ENCODE measurements around the gene FAM50A. TPM values are rescaled to one million over a fixed set of nuclear protein-coding genes. Genes with fewer than 3 reads are reported as not detected.
A peak's percentile ranks its signal among the peaks of the same experiment; 100 is the strongest.

Gene FAM50A
- total RNA-seq, 6 experiments from 2014 or later: 77.3 to 103 (median 86.9) TPM

DNA sequence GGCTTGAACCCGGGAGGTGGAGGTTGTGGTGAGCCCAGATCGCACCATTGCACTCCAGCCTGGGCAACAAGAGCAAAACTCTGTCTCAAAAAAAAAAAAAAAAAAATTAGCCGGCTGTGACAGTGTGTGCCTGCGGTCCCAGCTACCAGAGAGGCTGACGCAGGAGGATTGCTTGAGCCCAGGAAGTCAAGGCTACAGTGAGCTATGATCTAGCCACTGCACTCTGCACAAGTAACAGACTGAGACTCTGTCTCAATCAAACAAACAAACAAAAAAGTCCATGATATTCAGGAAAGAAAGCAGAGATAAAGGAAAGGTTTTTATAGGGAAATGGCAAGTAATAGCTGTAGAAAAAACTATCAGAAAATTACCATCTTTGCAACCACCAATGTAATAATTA, 37.3 kb downstream of the FAM50A start:
- Mint-ChIP-seq H3K36me3 (ENCODE audit: low read depth) (no peaks in the 10 kb centered on the region), H3K9me3 (no peaks in the 10 kb centered on the region), H3K27me3 (ENCODE audit: insufficient read depth) (no peaks in the 10 kb centered on the region; the same call in 1 of the 2 replicates), H3K4me3 (no peak overlapping the region), H3K4me1 (ENCODE audit: low read depth) (0 out of 2 replicates have a peak, but pooled peaks cover 6% of the 10 kb centered on the region), H3K27ac (no peak overlapping the region)
- TF ChIP-seq, protein P1, sequence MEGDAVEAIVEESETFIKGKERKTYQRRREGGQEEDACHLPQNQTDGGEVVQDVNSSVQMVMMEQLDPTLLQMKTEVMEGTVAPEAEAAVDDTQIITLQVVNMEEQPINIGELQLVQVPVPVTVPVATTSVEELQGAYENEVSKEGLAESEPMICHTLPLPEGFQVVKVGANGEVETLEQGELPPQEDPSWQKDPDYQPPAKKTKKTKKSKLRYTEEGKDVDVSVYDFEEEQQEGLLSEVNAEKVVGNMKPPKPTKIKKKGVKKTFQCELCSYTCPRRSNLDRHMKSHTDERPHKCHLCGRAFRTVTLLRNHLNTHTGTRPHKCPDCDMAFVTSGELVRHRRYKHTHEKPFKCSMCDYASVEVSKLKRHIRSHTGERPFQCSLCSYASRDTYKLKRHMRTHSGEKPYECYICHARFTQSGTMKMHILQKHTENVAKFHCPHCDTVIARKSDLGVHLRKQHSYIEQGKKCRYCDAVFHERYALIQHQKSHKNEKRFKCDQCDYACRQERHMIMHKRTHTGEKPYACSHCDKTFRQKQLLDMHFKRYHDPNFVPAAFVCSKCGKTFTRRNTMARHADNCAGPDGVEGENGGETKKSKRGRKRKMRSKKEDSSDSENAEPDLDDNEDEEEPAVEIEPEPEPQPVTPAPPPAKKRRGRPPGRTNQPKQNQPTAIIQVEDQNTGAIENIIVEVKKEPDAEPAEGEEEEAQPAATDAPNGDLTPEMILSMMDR (IDR thresholded peaks at IDR 0.05): no peak
- DNase-seq: no peak

DNA sequence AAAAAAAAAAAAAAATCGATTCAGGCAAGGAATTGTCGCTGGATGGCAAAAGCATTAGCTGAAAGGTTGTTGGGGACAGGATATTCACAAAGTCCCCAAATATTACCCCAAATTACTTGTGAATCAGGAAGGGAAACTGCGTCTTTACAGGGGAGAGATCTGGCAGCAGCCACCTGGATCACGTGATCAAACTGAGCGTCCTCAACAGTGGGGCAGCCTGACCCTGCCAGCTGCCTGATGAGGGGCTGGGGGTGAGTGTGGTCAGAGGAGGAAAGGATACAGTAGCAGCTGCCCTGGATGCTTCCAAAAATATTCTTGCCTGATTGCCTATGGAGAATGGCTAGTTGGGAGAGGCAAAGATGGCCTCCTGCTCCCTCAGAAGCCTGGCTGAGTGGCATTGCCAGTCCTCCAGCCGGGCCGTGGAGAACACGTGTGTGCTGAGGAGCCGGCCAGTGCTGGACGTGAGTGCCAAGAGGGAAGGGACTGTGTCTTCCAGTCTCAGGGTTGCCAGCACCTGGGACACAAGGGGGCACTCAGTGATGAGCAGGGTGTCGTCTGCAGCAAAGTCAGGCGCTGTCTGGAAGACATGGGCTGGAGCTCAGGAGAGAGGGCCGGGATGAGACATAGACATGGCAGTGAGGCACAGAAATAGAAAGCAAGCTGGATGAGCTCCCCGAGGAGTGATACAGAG, 38.1 kb downstream of the FAM50A start:
- no peak overlapping the region for H3K27ac Mint-ChIP-seq
- DNase-seq: no peak
- no peaks in the 10 kb centered on the region for H3K36me3 Mint-ChIP-seq (ENCODE audit: low read depth)
- no peak overlapping the region for H3K4me3 Mint-ChIP-seq
- 0 out of 2 replicates have a peak, but pooled peaks cover 6% of the 10 kb centered on the region for H3K4me1 Mint-ChIP-seq (ENCODE audit: low read depth)
- no peaks in the 10 kb centered on the region for H3K27me3 Mint-ChIP-seq (ENCODE audit: insufficient read depth)
- TF ChIP-seq, protein P1 (IDR thresholded peaks at IDR 0.05): no peak
- H3K9me3 Mint-ChIP-seq: no peaks in the 10 kb centered on the region

DNA sequence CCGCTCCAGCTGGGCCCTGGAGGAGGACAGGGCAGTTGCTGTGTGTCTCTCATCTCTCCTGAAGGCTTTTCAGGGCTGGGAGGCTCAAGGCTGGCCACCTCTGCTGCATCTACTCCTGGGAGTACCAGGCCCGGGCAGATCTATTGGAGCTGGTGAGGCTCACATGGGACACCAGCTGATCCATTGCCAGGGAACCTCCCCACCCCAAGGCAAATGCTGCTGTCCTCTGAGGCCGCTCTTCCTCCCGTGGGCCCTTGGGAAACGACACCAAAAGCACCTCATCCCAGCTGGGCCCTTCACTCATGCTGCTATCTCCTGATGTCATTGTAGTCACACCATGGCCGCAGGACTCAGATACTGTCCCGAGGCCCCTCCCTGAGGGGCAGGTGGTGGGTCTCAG, 38.8 kb downstream of the FAM50A start:
- Mint-ChIP-seq H3K27ac (no peak overlapping the region), H3K4me3 (no peak overlapping the region), H3K36me3 (ENCODE audit: low read depth) (no peaks in the 10 kb centered on the region; the same call in 1 of the 2 replicates), H3K9me3 (no peaks in the 10 kb centered on the region), H3K27me3 (ENCODE audit: insufficient read depth) (no peaks in the 10 kb centered on the region), H3K4me1 (ENCODE audit: low read depth) (0 out of 2 replicates have a peak, but pooled peaks cover 6% of the 10 kb centered on the region)
- TF ChIP-seq, protein P1 (IDR thresholded peaks at IDR 0.05): no peak
- no peak for DNase-seq

DNA sequence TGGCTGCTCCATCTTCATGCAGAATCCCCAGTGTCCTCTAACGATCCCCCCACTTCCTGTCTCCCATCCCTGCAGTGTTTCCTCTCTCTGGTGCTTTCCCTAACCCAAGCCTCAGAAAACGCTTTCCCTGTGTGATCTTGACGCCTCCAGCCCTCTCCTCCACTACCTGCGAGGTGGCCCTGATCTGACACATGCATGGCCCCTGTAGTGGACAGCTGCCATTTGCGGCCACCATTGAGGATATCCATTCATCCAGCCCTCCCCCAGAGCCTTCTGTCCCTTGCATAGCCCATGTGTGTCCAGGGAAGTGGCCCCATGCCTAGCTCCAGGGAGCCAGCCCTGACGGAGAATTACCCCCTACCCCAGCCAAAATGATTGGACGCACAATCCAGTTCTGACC, 39.4 kb downstream of the FAM50A start:
- TF ChIP-seq, protein P1 (IDR thresholded peaks at IDR 0.05): no peak
- no peak overlapping the region for H3K4me3 Mint-ChIP-seq
- 0 out of 2 replicates have a peak, but pooled peaks cover 6% of the 10 kb centered on the region for H3K4me1 Mint-ChIP-seq (ENCODE audit: low read depth)
- H3K9me3 Mint-ChIP-seq: no peaks in the 10 kb centered on the region
- no peak overlapping the region for H3K27ac Mint-ChIP-seq
- H3K36me3 Mint-ChIP-seq (ENCODE audit: low read depth): no peaks in the 10 kb centered on the region; the same call in 1 of the 2 replicates
- no peaks in the 10 kb centered on the region for H3K27me3 Mint-ChIP-seq (ENCODE audit: insufficient read depth)
- DNase-seq: no peak

DNA sequence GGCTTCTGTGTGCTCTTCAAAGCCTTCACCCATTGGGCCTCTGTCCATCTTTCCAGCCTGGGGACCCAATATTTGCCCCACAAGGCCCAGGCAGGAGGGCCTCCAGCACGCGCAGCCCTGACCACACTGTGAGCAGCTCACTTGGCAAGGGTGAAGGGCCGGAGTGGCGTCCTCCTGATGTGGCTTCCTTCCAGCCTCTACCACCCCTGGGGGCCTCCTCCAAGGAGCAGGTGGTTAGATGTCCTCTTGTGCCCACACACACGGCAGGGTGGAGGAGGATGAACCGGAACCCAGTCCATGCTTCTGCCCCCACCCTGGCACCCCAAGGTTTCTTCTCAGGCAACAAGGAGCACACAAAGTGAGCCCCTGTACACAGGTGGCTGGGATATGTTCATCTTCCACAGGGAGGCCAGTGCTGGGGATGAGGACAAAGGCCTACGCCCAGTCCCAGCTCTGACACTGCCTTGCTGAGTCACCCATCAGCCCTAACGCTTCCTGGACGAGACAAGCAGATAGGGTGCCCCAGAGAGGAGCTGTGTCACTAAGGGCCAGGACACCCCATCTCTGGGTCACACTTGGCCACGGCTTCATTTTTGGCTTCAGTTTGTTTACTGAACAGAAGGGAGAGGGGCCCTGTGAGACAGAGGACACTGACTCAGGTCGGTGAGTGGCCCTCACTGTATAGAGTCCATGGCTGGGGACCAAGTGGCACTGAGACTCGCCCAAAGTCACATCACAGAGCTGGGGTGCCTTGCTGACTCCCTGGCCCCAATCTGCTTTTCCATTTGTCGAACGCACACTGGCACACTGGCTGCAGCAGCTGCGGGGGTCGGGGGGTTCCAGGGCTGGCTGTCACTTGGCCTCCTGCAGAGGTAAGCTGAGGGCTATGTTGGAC, 40.6 kb downstream of the FAM50A start:
- no peaks in the 10 kb centered on the region; the same call in 1 of the 2 replicates for H3K36me3 Mint-ChIP-seq (ENCODE audit: low read depth)
- H3K27ac Mint-ChIP-seq: peak overlapping the region; percentile 46

More for the DNA sequence above, 40.6 kb downstream of the FAM50A start:
- TF ChIP-seq, protein P1 (IDR thresholded peaks at IDR 0.05): no peak
- peak overlapping the region; percentile 72; the same call in 1 of the 2 replicates for H3K4me3 Mint-ChIP-seq
- H3K4me1 Mint-ChIP-seq (ENCODE audit: low read depth): peaks cover 7% of the 10 kb centered on the region
- no peaks in the 10 kb centered on the region for H3K9me3 Mint-ChIP-seq
- H3K27me3 Mint-ChIP-seq (ENCODE audit: insufficient read depth): no peaks in the 10 kb centered on the region
- peak; percentile 24 for DNase-seq

Measured in HFFc6 (cell line).